ENCODE results near the gene IFNAR1. TPM values are rescaled to one million over a fixed set of nuclear protein-coding genes. Genes with fewer than 3 reads are reported as not detected.
A peak's percentile ranks its signal among the peaks of the same experiment; 100 is the strongest.

The IFNAR1 gene
- total and polyA plus RNA-seq, 9 of the 15 experiments (the other 6 are each of a cell fraction or from before 2014, with no cell fraction given) = 8.6 to 31.8 (median 14.8) TPM

DNA sequence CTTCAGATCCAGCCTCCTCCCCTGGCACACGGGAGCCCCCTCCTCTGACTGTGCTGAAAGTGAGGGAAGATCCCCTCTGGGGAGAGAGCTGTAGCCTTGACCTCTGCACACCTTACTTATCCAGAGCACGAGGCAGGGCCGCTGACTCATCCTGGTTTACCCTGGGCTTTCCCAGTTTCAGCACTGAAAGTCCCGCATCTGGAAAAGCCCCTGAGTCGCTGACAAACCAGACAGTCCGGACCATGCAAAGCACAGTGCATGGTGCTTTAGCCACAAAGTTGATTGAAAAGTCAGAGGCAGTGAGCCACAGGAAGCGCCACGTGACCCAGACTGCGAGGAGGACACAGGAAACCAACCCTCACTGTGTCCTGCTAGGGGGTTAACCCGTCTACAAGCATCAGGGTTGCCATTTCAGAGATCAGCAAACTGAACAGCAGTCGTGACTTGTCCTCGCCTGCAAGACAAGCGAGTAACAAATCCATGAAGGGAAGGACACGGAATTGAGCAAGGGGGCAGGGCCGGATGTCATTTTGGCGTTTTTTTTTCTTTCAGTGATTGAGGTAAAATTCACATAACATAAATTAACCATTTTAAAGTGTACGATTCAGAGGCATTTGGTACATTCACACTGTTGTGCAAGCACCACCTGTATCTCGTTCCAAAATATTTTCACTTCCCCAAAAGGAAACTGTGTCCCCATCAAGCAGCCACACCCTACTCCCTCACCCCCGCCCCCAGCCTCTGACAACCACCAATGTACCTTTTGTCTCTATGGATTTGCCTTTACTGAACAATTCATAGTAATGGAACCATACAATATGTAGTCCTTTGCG, 58.5 kb downstream of the IFNAR1 start (continued):
- TF ChIP-seq, protein P1, sequence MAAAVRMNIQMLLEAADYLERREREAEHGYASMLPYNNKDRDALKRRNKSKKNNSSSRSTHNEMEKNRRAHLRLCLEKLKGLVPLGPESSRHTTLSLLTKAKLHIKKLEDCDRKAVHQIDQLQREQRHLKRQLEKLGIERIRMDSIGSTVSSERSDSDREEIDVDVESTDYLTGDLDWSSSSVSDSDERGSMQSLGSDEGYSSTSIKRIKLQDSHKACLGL (CRISPR knock-in tag; IDR thresholded peaks at IDR 0.05; ENCODE audit: borderline replicate concordance, poor library complexity, severe bottlenecking) = no peak
- peak in 1 of 2 experiments; percentile 62; a peak in 1 of 3 replicates for TF ChIP-seq CBX3 (IDR thresholded peaks at IDR 0.05; ENCODE audit: borderline replicate concordance in 1 of 2, low read length in 2 of 2)
- no peak for TF ChIP-seq ZNF696 (CRISPR knock-in tag; conservative IDR thresholded peaks at IDR 0.05)
- no peak for TF ChIP-seq PTRF (tag; IDR thresholded peaks at IDR 0.05)
- no peak for TF ChIP-seq FOXJ2 (tag; IDR thresholded peaks at IDR 0.05)
- TF ChIP-seq, protein P2, sequence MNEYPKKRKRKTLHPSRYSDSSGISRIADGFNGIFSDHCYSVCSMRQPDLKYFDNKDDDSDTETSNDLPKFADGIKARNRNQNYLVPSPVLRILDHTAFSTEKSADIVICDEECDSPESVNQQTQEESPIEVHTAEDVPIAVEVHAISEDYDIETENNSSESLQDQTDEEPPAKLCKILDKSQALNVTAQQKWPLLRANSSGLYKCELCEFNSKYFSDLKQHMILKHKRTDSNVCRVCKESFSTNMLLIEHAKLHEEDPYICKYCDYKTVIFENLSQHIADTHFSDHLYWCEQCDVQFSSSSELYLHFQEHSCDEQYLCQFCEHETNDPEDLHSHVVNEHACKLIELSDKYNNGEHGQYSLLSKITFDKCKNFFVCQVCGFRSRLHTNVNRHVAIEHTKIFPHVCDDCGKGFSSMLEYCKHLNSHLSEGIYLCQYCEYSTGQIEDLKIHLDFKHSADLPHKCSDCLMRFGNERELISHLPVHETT (CRISPR knock-in tag; conservative IDR thresholded peaks at IDR 0.05 in 1 of 2, IDR thresholded peaks at IDR 0.05 in 1 of 2) = peak in 1 of 2 experiments; percentile 51; a peak in 1 of 4 replicates
- no peak for TF ChIP-seq RBM25 (IDR thresholded peaks at IDR 0.05; ENCODE audit: low read depth, low read length, severe bottlenecking)
- TF ChIP-seq, protein P3, sequence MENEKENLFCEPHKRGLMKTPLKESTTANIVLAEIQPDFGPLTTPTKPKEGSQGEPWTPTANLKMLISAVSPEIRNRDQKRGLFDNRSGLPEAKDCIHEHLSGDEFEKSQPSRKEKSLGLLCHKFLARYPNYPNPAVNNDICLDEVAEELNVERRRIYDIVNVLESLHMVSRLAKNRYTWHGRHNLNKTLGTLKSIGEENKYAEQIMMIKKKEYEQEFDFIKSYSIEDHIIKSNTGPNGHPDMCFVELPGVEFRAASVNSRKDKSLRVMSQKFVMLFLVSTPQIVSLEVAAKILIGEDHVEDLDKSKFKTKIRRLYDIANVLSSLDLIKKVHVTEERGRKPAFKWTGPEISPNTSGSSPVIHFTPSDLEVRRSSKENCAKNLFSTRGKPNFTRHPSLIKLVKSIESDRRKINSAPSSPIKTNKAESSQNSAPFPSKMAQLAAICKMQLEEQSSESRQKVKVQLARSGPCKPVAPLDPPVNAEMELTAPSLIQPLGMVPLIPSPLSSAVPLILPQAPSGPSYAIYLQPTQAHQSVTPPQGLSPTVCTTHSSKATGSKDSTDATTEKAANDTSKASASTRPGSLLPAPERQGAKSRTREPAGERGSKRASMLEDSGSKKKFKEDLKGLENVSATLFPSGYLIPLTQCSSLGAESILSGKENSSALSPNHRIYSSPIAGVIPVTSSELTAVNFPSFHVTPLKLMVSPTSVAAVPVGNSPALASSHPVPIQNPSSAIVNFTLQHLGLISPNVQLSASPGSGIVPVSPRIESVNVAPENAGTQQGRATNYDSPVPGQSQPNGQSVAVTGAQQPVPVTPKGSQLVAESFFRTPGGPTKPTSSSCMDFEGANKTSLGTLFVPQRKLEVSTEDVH (IDR thresholded peaks at IDR 0.05; ENCODE audit: low read depth, partially characterized antibody) = no peak
- TF ChIP-seq ATF7 (IDR thresholded peaks at IDR 0.05) = peak; percentile 27; the same call in 1 of the 2 replicates
- no peak for TF ChIP-seq DACH1 (IDR thresholded peaks at IDR 0.05; ENCODE audit: partially characterized antibody)
- no peak for TF ChIP-seq ZNF384 (IDR thresholded peaks at IDR 0.05; ENCODE audit: low read depth, low read length)
- TF ChIP-seq PYGO2 (tag; IDR thresholded peaks at IDR 0.05) = no peak
- peak in 1 of 2 experiments; percentile 31; a peak in 1 of 4 replicates for TF ChIP-seq HDAC1 (IDR thresholded peaks at IDR 0.05)
- no peak for TF ChIP-seq SIN3A (IDR thresholded peaks at IDR 0.05; ENCODE audit: borderline replicate concordance in 2 of 2, control insufficient read depth in 1 of 2, low read depth in 2 of 2, low read length in 2 of 2)
- TF ChIP-seq POLR3A (IDR thresholded peaks at IDR 0.05; ENCODE audit: borderline replicate concordance, extremely low read depth, insufficient read depth, insufficient read length) = no peak
- TF ChIP-seq, protein P4, sequence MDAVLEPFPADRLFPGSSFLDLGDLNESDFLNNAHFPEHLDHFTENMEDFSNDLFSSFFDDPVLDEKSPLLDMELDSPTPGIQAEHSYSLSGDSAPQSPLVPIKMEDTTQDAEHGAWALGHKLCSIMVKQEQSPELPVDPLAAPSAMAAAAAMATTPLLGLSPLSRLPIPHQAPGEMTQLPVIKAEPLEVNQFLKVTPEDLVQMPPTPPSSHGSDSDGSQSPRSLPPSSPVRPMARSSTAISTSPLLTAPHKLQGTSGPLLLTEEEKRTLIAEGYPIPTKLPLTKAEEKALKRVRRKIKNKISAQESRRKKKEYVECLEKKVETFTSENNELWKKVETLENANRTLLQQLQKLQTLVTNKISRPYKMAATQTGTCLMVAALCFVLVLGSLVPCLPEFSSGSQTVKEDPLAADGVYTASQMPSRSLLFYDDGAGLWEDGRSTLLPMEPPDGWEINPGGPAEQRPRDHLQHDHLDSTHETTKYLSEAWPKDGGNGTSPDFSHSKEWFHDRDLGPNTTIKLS (IDR thresholded peaks at IDR 0.05; ENCODE audit: borderline replicate concordance, low read depth) = peak; percentile 36; the same call in 1 of the 2 replicates
- no peak for TF ChIP-seq ZNF584 (CRISPR knock-in tag; IDR thresholded peaks at IDR 0.05; ENCODE audit: low read depth)
- TF ChIP-seq HMG20A (CRISPR knock-in tag; conservative IDR thresholded peaks at IDR 0.05) = no peak
- no peak for TF ChIP-seq ZNF830 (CRISPR knock-in tag; IDR thresholded peaks at IDR 0.05)
- TF ChIP-seq MBD2 (IDR thresholded peaks at IDR 0.05; ENCODE audit: borderline replicate concordance, low read depth) = 0 out of 2 replicates have a peak, but pooled peaks have one; percentile 17
